ENCODE results near the gene IL4R. TPM values are rescaled to one million over a fixed set of nuclear protein-coding genes. Genes with fewer than 3 reads are reported as not detected.
"Not testable (repeated sequence)": the region's sequence is repeated elsewhere in the genome, so short reads cannot be mapped to it uniquely, and the experiment has no call there.

Gene IL4R
- total RNA-seq, 1 experiment from 2014 or later: 28.6 TPM

DNA sequence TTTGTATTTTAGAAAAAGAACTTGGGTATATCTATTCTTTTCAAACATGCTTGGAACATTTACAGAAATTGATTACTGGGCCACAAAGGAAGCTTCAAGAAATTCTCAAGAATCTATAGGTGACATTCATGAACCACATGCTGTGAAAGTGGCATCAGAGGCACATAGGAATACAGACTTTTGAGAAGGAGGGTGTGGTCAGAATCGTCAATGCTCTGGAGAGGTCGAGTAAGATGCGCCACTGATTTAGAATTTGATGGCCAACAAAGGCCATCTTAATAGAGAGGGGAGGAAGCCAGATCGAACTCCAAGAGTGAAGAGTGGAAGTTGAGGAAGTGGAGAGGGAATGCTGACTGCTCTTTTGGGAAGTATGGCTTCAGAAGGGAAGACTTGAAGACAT lies 41.7 kb upstream of the IL4R start:
- H2BK15ac ChIP-seq (ENCODE audit: low read depth, low read length): no peak overlapping the region
- no peaks in the 10 kb centered on the region for H3K79me1 ChIP-seq (ENCODE audit: insufficient read depth, low read depth, low read length, poor library complexity, severe bottlenecking)
- no peak overlapping the region for H3K27ac ChIP-seq (ENCODE audit: insufficient read length, low read depth, low read length)
- no peak overlapping the region for H2AK5ac ChIP-seq (ENCODE audit: insufficient read length, low read length)
- H3K4ac ChIP-seq (ENCODE audit: low read depth, low read length): no peak overlapping the region
- DNase-seq: no peak
- H3K9me3 Mint-ChIP-seq: peaks cover 3% of the 10 kb centered on the region in 2 experiments; a peak in 2 of 5 replicates
- H4K20me1 ChIP-seq (ENCODE audit: control insufficient read depth, insufficient read depth, insufficient read length): no peaks in the 10 kb centered on the region
- TF ChIP-seq, protein P1, sequence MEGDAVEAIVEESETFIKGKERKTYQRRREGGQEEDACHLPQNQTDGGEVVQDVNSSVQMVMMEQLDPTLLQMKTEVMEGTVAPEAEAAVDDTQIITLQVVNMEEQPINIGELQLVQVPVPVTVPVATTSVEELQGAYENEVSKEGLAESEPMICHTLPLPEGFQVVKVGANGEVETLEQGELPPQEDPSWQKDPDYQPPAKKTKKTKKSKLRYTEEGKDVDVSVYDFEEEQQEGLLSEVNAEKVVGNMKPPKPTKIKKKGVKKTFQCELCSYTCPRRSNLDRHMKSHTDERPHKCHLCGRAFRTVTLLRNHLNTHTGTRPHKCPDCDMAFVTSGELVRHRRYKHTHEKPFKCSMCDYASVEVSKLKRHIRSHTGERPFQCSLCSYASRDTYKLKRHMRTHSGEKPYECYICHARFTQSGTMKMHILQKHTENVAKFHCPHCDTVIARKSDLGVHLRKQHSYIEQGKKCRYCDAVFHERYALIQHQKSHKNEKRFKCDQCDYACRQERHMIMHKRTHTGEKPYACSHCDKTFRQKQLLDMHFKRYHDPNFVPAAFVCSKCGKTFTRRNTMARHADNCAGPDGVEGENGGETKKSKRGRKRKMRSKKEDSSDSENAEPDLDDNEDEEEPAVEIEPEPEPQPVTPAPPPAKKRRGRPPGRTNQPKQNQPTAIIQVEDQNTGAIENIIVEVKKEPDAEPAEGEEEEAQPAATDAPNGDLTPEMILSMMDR (conservative IDR thresholded peaks at IDR 0.05): no peak
- no peak overlapping the region for H2AFZ ChIP-seq (ENCODE audit: low read length)
- H3K56ac ChIP-seq (ENCODE audit: insufficient read length, low read depth, low read length): no peak overlapping the region
- no peak overlapping the region for H3K18ac ChIP-seq (ENCODE audit: insufficient read length, low read depth, low read length)
- H3K23ac ChIP-seq (ENCODE audit: insufficient read length, low read depth, low read length): no peak overlapping the region
- no peak overlapping the region for H3K14ac ChIP-seq (ENCODE audit: insufficient read depth, low read length)
- no peak overlapping the region for H4K8ac ChIP-seq (replicated peaks; ENCODE audit: insufficient read length, low read depth, low read length)
- H3K27me3 ChIP-seq (ENCODE audit: insufficient read depth, low read length): no peaks in the 10 kb centered on the region
- H3K27ac Mint-ChIP-seq: no peak overlapping the region
- no peak overlapping the region for H3K4me2 ChIP-seq (ENCODE audit: insufficient read depth, insufficient read length, low read length)
- H3K9me3 ChIP-seq (ENCODE audit: control insufficient read depth, low read depth, low read length): no peaks in the 10 kb centered on the region
- H3K27me3 Mint-ChIP-seq (ENCODE audit: low read depth): no peaks in the 10 kb centered on the region; the same call in 1 of the 2 replicates
- H3T11ph ChIP-seq (ENCODE audit: low read length): no peak overlapping the region
- no peak overlapping the region for H4K5ac ChIP-seq (ENCODE audit: insufficient read length, low read depth, low read length)
- H3K36me3 Mint-ChIP-seq (ENCODE audit: insufficient read depth in 1 of 3, low read depth in 3 of 3): peaks cover 2 to 4% (median 3%) of the 10 kb centered on the region in 3 experiments; a peak in 3 of 7 replicates
- H2BK5ac ChIP-seq (ENCODE audit: insufficient read length, low read length): no peak overlapping the region
- no peak overlapping the region for H2BK12ac ChIP-seq (ENCODE audit: insufficient read length, low read depth, low read length)
- H2BK120ac ChIP-seq (ENCODE audit: low read depth, low read length, poor library complexity, severe bottlenecking): no peak overlapping the region
- no peak overlapping the region for H3K9ac ChIP-seq (ENCODE audit: extremely low read depth, insufficient read length, low read length)
- no peaks in the 10 kb centered on the region; the same call in 1 of the 2 replicates for H3K4me1 ChIP-seq (ENCODE audit: insufficient read depth, low read length)
- no peak overlapping the region for H4K91ac ChIP-seq (ENCODE audit: insufficient read length, low read depth, low read length)
- WGBS (ENCODE audit: extremely low coverage, insufficient read length, low lambda C conversion rate): no CpG with 5 or more reads among the region's 4 CpGs
- H3K4me1 Mint-ChIP-seq: peaks cover 7 to 9% of the 10 kb centered on the region in 2 experiments
- H3K4me3 Mint-ChIP-seq: no peak overlapping the region
- H3K23me2 ChIP-seq (ENCODE audit: insufficient read length, low read depth, low read length, poor library complexity, severe bottlenecking): no peaks in the 10 kb centered on the region
- no peaks in the 10 kb centered on the region for H3K79me2 ChIP-seq (ENCODE audit: insufficient read depth, low read length)
- H2BK20ac ChIP-seq (ENCODE audit: low read depth, low read length, poor library complexity, severe bottlenecking): no peak overlapping the region

DNA sequence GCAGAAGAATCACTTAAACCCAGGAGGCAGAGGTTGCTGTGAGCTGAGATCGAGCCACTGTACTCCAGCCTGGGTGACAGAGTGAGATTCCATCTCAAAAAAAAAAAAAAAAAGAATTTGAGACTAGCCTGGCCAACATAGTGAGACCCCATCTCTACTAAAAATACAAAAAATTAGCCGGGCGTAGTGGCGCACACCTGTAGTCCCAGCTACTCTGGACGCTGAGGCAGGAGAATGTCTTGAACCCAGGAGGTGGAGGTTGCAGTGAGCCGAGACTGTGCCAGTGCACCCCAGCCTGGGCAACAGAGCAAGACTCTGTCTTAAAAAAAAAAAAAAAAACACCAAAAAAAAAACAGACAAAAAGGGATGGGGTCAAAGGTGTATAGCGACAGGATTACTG lies 41.1 kb upstream of the IL4R start:
- WGBS (ENCODE audit: extremely low coverage, insufficient read length, low lambda C conversion rate): no CpG with 5 or more reads among the region's 7 CpGs
- H3K9me3 ChIP-seq (ENCODE audit: control insufficient read depth, low read depth, low read length); DNase-seq: not testable (repeated sequence)

More for the DNA sequence above, 41.1 kb upstream of the IL4R start:
- H3K4me1 ChIP-seq (ENCODE audit: insufficient read depth, low read length); H3K27ac ChIP-seq (ENCODE audit: insufficient read length, low read depth, low read length); H3K23ac ChIP-seq (ENCODE audit: insufficient read length, low read depth, low read length); H3K4ac ChIP-seq (ENCODE audit: low read depth, low read length); H3K9ac ChIP-seq (ENCODE audit: extremely low read depth, insufficient read length, low read length); H3K79me2 ChIP-seq (ENCODE audit: insufficient read depth, low read length); H4K91ac ChIP-seq (ENCODE audit: insufficient read length, low read depth, low read length); H3K18ac ChIP-seq (ENCODE audit: insufficient read length, low read depth, low read length); H3K23me2 ChIP-seq (ENCODE audit: insufficient read length, low read depth, low read length, poor library complexity, severe bottlenecking); H3T11ph ChIP-seq (ENCODE audit: low read length); H2BK15ac ChIP-seq (ENCODE audit: low read depth, low read length); H3K4me1 Mint-ChIP-seq; H2BK5ac ChIP-seq (ENCODE audit: insufficient read length, low read length); H3K9me3 Mint-ChIP-seq; H3K14ac ChIP-seq (ENCODE audit: insufficient read depth, low read length); H3K36me3 Mint-ChIP-seq (ENCODE audit: insufficient read depth in 1 of 3, low read depth in 3 of 3); H3K4me3 Mint-ChIP-seq; H4K8ac ChIP-seq (replicated peaks; ENCODE audit: insufficient read length, low read depth, low read length); H3K27me3 Mint-ChIP-seq (ENCODE audit: low read depth); H3K56ac ChIP-seq (ENCODE audit: insufficient read length, low read depth, low read length); H3K27ac Mint-ChIP-seq; H2BK20ac ChIP-seq (ENCODE audit: low read depth, low read length, poor library complexity, severe bottlenecking); H3K4me2 ChIP-seq (ENCODE audit: insufficient read depth, insufficient read length, low read length); H2BK12ac ChIP-seq (ENCODE audit: insufficient read length, low read depth, low read length); H4K5ac ChIP-seq (ENCODE audit: insufficient read length, low read depth, low read length); H2BK120ac ChIP-seq (ENCODE audit: low read depth, low read length, poor library complexity, severe bottlenecking); H4K20me1 ChIP-seq (ENCODE audit: control insufficient read depth, insufficient read depth, insufficient read length); H3K27me3 ChIP-seq (ENCODE audit: insufficient read depth, low read length); H2AFZ ChIP-seq (ENCODE audit: low read length); H2AK5ac ChIP-seq (ENCODE audit: insufficient read length, low read length); H3K79me1 ChIP-seq (ENCODE audit: insufficient read depth, low read depth, low read length, poor library complexity, severe bottlenecking): not testable (repeated sequence)
